ENCODE data around the gene HOXD4. TPM values are rescaled to one million over a fixed set of nuclear protein-coding genes. Genes with fewer than 3 reads are reported as not detected.

The HOXD4 gene
- total RNA-seq, 4 donors from 2014 or later: 1.9 to 3.1 TPM; not detected in 2

GRCh38 chr2:176104316-176105077 is 46.9 kb upstream of the HOXD4 start:
- TF ChIP-seq CTCF (IDR thresholded peaks at IDR 0.05): no peak
- TF ChIP-seq POLR2A (IDR thresholded peaks at IDR 0.05): no peak
- TF ChIP-seq POLR2AphosphoS5 (IDR thresholded peaks at IDR 0.05): no peak
- no peak for TF ChIP-seq EP300 (IDR thresholded peaks at IDR 0.05)
- H3K9me3 ChIP-seq: no peaks in the 10 kb centered on the region
- WGBS: 2% methylated on average over 27 of the region's 56 CpGs
- peak overlapping the region; percentile 26 for H3K4me3 ChIP-seq
- DNase-seq (ENCODE audit: low spot score in 2 of 2): peak in 1 of 2 donors; percentile 78
- H3K27ac ChIP-seq: no peak overlapping the region
- H3K36me3 ChIP-seq: no peaks in the 10 kb centered on the region
- peaks cover 99% of the 10 kb centered on the region for H3K27me3 ChIP-seq
- peaks cover 55% of the 10 kb centered on the region for H3K4me1 ChIP-seq

GRCh38 chr2:176105078-176105729 is 46.1 kb upstream of the HOXD4 start:
- H3K4me1 ChIP-seq: peaks cover 48% of the 10 kb centered on the region
- peaks cover 99% of the 10 kb centered on the region for H3K27me3 ChIP-seq
- TF ChIP-seq POLR2AphosphoS5 (IDR thresholded peaks at IDR 0.05) (no peak), POLR2A (IDR thresholded peaks at IDR 0.05) (no peak), EP300 (IDR thresholded peaks at IDR 0.05) (no peak), CTCF (IDR thresholded peaks at IDR 0.05) (no peak)
- WGBS: 18% methylated on average over 20 of the region's 25 CpGs
- peak overlapping the region; percentile 26 for H3K4me3 ChIP-seq
- no peaks in the 10 kb centered on the region for H3K36me3 ChIP-seq
- peak in 1 of 2 donors; percentile 75 for DNase-seq (ENCODE audit: low spot score in 2 of 2)
- H3K9me3 ChIP-seq: no peaks in the 10 kb centered on the region
- no peak overlapping the region for H3K27ac ChIP-seq

- peak overlapping the region; percentile 55 for H3K4me3 ChIP-seq
- H3K4me1 ChIP-seq: peaks cover 46% of the 10 kb centered on the region
- peaks cover 99% of the 10 kb centered on the region for H3K27me3 ChIP-seq
- no peaks in the 10 kb centered on the region for H3K36me3 ChIP-seq
- no peak for TF ChIP-seq CTCF (IDR thresholded peaks at IDR 0.05)
- no peak for TF ChIP-seq POLR2A (IDR thresholded peaks at IDR 0.05)
- TF ChIP-seq EP300 (IDR thresholded peaks at IDR 0.05): no peak
- TF ChIP-seq POLR2AphosphoS5 (IDR thresholded peaks at IDR 0.05): no peak
- no peak overlapping the region for H3K27ac ChIP-seq
- no peaks in the 10 kb centered on the region for H3K9me3 ChIP-seq
- DNase-seq (ENCODE audit: low spot score in 2 of 2): no peak
- 28% methylated on average over 25 of the region's 25 CpGs for WGBS
Observed at GRCh38 chr2:176105730-176106580, 45.4 kb upstream of the HOXD4 start.

GRCh38 chr2:176106581-176107539 is 44.5 kb upstream of the HOXD4 start, which contains the start of gene HOXD11:
HOXD11 (plus strand) TSS chr2:176107280; CDS start chr2:176107356, 76 bp downstream.
- H3K4me3 ChIP-seq: peak within 1 kb of the TSS; percentile 55
- H3K27me3 ChIP-seq: peaks cover 99% of the 10 kb centered on the region
- H3K36me3 ChIP-seq: no peaks in the 10 kb centered on the region
- TF ChIP-seq POLR2AphosphoS5 (IDR thresholded peaks at IDR 0.05) (no peak), EP300 (IDR thresholded peaks at IDR 0.05) (no peak), CTCF (IDR thresholded peaks at IDR 0.05) (no peak), POLR2A (IDR thresholded peaks at IDR 0.05) (no peak)
- DNase-seq (ENCODE audit: low spot score in 2 of 2): no peak
- no peak within 1 kb of the TSS for H3K27ac ChIP-seq
- peaks cover 51% of the 10 kb centered on the region for H3K4me1 ChIP-seq
- H3K9me3 ChIP-seq: no peaks in the 10 kb centered on the region
- 2% methylated on average over 38 of the region's 85 CpGs for WGBS

All from suprapubic skin (tissue), 4 donors.